NCI-H510A treated with DMSO at 0.1 percent for 48 hours (cell line): ENCODE results near the gene OR10V1.

Experiments
- DNase-seq: peaks from one replicate; lab custom pipeline; 2025; lab: John Stamatoyannopoulos, UW

Gene OR10V1, protein sequence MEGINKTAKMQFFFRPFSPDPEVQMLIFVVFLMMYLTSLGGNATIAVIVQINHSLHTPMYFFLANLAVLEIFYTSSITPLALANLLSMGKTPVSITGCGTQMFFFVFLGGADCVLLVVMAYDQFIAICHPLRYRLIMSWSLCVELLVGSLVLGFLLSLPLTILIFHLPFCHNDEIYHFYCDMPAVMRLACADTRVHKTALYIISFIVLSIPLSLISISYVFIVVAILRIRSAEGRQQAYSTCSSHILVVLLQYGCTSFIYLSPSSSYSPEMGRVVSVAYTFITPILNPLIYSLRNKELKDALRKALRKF

DNA sequence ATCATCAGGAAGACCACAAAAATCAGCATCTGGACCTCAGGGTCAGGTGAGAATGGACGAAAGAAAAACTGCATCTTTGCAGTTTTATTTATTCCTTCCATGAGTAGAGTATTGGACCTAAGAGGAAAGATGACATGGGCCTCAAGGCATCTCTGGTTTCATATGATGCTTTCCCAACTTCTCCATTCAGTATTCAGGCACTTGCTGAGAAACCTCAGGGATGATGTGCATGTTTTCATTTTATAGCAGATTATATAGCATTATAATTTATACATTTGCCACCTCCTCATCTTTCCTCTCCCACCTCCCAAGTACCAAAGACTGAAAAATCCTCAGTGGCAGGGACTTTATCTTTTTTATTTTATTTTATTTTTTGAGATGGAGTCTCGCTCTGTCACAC is at the start of gene OR10V1:
Gene OR10V1 (minus strand): TSS at position 101 of the 400 bp plus-strand sequence. CDS start 0 bp downstream, at position 101.
- no peak for DNase-seq

GRCh38 chr11:59761993-59762392 is 48.3 kb upstream of the OR10V1 start:
- no peak for DNase-seq

DNA sequence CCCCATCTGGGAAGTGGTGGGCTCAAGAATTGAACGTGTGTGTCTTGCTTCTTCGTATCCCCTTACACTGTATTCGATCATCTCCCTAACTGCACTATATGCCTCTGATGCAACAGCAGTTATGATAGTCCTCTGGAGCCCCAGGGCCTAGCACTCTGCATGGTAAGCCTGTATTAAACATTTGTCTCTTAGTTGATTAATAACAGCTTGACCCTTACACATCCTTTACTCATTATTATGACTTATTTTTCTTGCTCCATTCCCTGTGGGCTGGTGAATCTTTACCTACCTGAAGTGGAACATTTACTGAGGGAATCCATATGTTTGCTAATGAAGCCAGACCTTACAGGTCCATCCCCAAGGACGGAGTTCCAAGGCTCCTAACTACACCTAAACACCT is 47.1 kb upstream of the OR10V1 start:
- no peak for DNase-seq

- DNase-seq: no peak
Observed at GRCh38 chr11:59759900-59760299, 46.3 kb upstream of the OR10V1 start.

DNA sequence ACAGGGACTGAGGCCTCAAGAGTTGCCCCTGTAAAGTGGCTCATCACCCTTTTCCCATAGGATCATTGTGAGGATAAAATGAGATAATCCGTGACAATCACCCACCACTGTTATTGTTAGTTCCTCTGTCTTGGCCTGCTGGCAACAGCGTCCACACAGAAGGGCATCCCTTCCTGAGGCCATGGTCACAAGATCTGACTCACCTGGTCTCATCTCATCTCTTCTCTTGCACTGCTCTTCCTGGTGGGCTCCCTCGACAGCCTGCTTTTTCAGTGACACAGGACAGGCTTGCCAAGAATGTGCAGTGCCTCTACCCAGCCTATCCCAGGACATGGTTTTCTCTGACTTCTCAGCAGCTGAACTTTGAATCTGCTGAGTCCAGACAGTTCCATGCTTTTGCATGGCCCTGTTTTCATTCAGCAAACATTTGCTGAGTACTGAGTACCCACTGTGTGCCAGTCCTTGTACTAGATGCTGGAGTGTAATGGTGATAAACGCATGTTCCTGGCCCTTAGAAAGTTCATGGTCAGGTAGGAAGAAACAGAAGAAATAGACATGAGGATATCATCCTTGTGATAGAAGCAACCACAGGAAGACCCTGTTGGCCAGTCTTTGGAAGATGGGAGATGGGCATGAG is 44.9 kb upstream of the OR10V1 start:
- no peak for DNase-seq

GRCh38 chr11:59756845-59757244 is 43.2 kb upstream of the OR10V1 start:
- peak; percentile 60 for DNase-seq

DNA sequence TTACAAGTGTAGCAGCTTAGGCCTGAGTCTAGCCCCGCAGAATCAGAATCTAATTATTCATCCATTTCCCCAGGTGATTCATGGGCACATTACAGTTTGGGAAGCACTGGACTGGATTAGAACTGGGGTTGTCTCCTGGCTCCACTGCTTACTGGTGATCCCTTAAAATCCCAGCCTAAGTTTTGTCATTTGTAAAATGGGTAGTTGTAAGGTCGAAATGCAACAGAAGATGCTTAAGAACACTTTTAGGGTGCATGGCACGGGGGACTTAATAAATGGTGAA is 42.9 kb upstream of the OR10V1 start:
- no peak for DNase-seq

GRCh38 chr11:59755701-59756557 is 42.3 kb upstream of the OR10V1 start:
- peak; percentile 51 for DNase-seq

DNA sequence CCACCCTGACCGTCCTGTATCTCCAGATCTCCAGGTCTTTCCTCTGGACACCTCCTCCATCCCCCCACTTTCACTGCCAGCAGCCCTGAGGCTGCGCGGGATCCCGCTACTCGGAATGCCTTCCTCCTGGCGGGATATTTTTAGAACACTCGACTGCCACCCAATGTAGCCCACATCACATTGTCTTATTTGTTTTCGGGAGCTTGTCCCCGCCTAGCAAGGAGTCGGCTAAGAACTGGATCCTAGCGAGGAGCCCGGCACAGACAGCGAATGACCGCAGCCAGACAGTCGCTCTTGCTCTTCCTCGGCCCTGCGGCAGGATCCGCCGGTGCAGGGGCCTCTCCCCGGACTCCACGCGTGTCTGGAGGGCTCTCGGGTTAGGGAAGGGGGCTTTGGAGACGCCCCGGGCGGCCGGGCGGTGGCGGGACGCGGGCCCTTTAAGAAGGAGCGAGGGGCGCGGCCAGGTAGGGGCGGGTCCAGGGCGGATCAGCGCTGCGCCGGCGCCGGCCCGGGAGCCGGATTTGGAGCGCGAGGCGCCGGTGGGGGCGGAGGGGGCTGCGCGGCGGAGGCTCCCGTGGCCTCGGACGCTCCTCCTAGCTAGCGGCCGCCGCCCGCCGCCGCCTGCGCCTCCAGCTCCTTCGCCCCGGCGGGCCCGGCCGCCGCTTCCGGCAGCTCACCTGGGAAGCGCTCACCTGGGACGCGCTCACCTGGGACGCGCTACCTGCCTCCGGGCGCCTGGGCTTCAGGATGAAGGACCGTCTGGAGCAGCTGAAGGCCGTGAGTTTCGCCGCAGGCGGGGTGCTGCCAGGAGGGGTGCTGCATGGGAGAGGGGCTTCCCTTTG is 41.4 kb upstream of the OR10V1 start, which contains the start of gene STX3:
Gene STX3 (plus strand): TSS at position 518 of the 842 bp plus-strand sequence. CDS start 230 bp downstream, at position 748.
- peak; percentile 66 for DNase-seq

DNA sequence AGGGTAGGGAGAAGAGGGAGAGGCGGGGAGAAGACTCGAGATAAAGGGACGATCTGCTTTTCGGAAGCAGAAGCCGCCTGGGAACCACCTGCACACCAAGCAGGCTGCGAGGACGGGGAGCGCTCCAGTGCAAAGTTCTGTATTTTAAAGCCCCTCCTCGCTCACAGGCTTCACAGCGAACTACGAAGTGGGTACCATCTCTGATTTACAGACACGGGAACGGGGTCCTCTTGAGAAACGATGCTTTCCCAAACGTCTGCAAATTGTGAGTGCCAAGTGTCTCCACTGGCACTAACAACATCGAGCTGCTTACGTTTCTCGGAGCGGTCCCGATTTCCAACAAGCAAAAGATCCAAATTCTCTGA is 40.8 kb upstream of the OR10V1 start:
- peak; percentile 55 for DNase-seq

GRCh38 chr11:59753650-59754493 is 40.2 kb upstream of the OR10V1 start:
- peak; percentile 82 for DNase-seq

DNA sequence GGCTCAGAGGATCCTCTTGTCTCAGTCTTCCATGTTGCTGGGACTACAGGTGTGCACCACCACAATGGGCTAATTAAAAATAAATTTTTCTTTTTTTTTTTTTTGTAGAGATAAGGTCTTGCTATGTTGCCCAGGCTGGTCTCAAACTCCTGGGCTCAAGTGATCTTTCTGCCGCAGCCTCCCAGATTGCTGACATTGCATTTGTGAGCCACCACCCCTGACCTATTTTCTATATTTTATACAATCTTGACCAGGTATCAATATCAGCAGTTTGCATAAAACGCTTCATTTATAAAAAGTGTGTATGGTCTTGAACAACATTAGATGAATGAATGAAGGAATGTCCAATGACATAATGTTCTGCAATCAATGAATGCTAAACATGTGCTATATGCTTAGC is 32.5 kb upstream of the OR10V1 start:
- no peak for DNase-seq

DNA sequence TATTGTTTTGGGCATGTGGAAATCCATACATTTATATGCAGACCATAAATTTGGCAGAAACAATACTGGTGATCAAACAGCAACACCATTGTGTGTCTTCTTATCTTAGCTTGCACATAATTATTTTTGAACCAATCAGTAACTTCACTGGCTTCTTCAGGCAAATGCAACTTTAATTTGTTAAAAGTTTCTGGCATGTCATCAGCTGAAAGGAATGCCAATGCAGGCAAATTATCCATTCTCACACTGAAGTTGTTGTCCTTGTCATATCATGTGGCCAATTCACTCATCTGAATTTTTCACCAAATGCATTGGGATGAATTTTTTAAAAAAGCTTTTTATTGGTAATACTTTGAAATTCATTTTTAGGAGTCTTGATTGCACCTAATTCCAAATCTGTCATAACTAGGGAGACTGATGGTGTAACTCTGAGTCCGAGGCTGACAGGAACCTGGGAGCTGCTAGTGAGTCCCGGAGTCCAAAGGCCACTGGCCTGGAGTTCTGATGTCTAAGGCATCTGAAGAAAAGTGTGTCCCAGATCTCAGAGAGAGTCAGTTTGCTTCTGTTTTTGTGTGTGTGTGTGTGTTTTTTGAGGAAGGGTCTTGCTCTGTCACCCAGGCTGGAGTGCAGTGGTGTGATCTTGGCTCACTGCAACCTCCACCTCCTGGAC is 17.4 kb upstream of the OR10V1 start:
- DNase-seq: no peak

DNA sequence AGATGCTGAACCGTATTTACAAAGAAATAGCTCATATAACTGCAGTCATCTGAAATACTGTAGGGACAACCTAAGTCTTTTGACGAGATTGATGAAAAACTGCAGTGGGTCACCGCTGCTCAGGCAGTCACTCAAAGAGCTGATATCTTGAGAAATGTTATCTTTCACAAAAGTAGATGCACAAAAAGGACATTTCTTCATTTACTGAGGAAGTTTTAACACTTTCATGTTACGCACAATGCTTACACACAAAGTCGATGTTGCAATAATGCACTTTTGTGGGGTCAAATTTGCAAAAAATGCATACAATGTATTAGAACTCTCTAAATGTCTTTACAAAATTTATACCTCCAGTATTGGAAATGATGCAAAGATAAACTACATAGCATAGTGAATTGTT is 16.2 kb upstream of the OR10V1 start:
- DNase-seq: no peak

DNA sequence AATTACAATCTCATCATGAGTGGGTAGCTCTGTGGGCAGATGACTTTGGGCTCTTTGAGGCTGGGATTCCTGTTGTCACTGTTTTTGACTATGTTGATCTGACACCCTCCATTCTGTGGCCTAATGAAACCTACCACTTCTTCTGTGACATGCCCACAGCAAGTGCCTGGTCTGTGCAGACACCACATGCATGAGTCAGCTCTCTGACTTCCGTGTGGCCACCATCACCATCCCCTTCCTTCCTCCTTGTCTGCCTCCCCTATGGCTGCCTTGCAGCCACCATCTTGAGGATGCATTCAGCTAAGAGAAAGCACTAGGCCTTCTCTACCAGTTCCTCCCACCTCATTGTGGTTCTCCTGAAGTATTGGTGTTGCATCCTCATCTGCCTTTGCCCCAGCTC is 15.3 kb upstream of the OR10V1 start:
- no peak for DNase-seq

DNA sequence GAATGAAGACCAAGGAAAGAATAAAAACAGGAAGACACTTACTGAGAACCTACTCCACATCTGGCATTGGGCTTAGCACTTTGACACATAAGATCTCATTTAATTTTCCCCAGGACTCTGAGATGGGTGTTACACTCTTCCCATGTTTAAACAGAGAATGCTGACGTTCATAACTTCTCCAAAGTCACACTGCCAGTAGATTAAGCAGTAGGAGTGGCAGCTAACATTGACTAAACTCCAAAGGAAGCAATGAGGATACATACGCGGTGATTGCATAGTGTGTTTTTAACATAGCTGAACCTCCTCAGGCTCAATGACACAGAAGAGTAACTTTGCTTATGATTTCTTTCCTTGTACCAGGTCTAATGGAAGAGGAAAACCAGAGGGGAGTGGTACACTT is 14.5 kb upstream of the OR10V1 start:
- DNase-seq: no peak

GRCh38 chr11:59727426-59727825 is 13.8 kb upstream of the OR10V1 start:
- no peak for DNase-seq

DNA sequence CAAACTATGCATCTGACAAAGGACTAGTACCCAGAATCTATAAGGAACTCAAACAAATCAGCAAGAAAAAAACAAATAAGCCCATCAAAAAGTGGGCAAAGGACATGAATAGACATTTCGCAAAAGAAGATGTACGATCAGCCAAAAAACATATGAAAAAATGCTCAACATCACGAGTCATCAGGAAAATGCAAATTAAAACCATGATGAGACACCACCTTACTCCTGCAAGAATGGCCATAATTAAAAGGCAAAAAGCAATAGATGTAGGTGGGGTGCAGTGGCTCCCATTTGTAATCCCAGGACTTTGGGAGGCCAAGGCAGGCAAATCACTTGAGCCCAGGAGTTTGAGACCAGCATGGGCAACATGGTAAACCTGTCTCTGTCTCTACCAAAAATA is 10.4 kb upstream of the OR10V1 start:
- no peak for DNase-seq

- DNase-seq: no peak
Observed at GRCh38 chr11:59719556-59719955, 5.9 kb upstream of the OR10V1 start.

- no peak for DNase-seq
Observed at GRCh38 chr11:59716051-59716450, 2.4 kb upstream of the OR10V1 start.
